ENCODE results near the gene EIF4E3. TPM values are rescaled to one million over a fixed set of nuclear protein-coding genes. Genes with fewer than 3 reads are reported as not detected.

The EIF4E3 gene
- total and polyA plus RNA-seq, 2 donors (not counting 1 experiment from before 2014, with no cell fraction given) = 1.00 to 5.0 TPM

- 93% methylated on average over 6 of the region's 8 CpGs for WGBS (ENCODE audit: insufficient coverage)
- H3K4me1 Mint-ChIP-seq = peaks cover 3% of the 10 kb centered on the region
- DNase-seq (no peak), ATAC-seq (ENCODE audit: low read depth) (no peak)
- Histone ChIP-seq H3K4me3 (ENCODE audit: control extremely low read depth in 1 of 5, extremely low read depth in 1 of 5, insufficient read depth in 1 of 5, low read depth in 2 of 5, low read length in 4 of 5) (no peak overlapping the region), H3K4me2 (replicated peaks; ENCODE audit: low read depth, low read length, poor library complexity, severe bottlenecking) (no peak overlapping the region), H3K27ac (ENCODE audit: low read length in 2 of 2) (no peak overlapping the region), H3K4me1 (ENCODE audit: control insufficient read depth in 2 of 2, insufficient read depth in 2 of 2, low read length in 2 of 2) (peaks cover 0 to 3% of the 10 kb centered on the region in 2 donors), H3K9ac (ENCODE audit: low read length) (no peak overlapping the region), H2AFZ (ENCODE audit: insufficient read depth, low read depth, low read length, poor library complexity, severe bottlenecking) (no peak overlapping the region), H3K27me3 (replicated peaks in 1 of 4; ENCODE audit: control extremely low read depth in 1 of 4, control insufficient read depth in 3 of 4, insufficient read depth in 4 of 4, low read length in 3 of 4) (no peaks in the 10 kb centered on the region), H3K9me3 (ENCODE audit: control extremely low read depth in 1 of 3, control insufficient read depth in 2 of 3, insufficient read depth in 1 of 3, low read length in 2 of 3) (no peaks in the 10 kb centered on the region), H3K36me3 (replicated peaks in 1 of 2; ENCODE audit: control extremely low read depth in 1 of 2, control insufficient read depth in 1 of 2, extremely low read depth in 1 of 2, insufficient read depth in 2 of 2, low read length in 1 of 2) (no peaks in the 10 kb centered on the region), H3K79me2 (ENCODE audit: control insufficient read depth, insufficient read depth, low read length) (no peaks in the 10 kb centered on the region), H4K20me1 (ENCODE audit: control insufficient read depth, insufficient read depth, low read length, poor library complexity, severe bottlenecking) (no peaks in the 10 kb centered on the region)
- H3K27ac Mint-ChIP-seq = no peak overlapping the region
- POLR2A ChIA-PET = no interaction called here
- TF ChIP-seq EZH2 (IDR thresholded peaks at IDR 0.05; ENCODE audit: borderline replicate concordance, insufficient read depth, low read depth, low read length, poor library complexity, severe bottlenecking) (no peak), CTCF (IDR thresholded peaks at IDR 0.05) (no peak)
- CTCF ChIA-PET = interaction anchor here (0.6 to 3.9 kb wide), 9 partner anchors 10 to 1596 kb away, joined by 3 to 18 read pairs (median 4); no protein-coding TSS in a partner anchor
- H3K27me3 Mint-ChIP-seq = no peaks in the 10 kb centered on the region
- H3K4me3 Mint-ChIP-seq = no peak overlapping the region
- H3K9me3 Mint-ChIP-seq (ENCODE audit: insufficient read depth) = no peaks in the 10 kb centered on the region
- intact Hi-C loops (cut with micrococcal nuclease) = no loop called here
These were observed 70.1 kb downstream of the EIF4E3 start for GRCh38 chr3:71655061-71655460.

- ATAC-seq (ENCODE audit: low read depth) (no peak), DNase-seq (no peak)
- WGBS (ENCODE audit: insufficient coverage) = 60% methylated on average over 1 of the region's 6 CpGs
- Histone ChIP-seq H4K20me1 (ENCODE audit: control insufficient read depth, insufficient read depth, low read length, poor library complexity, severe bottlenecking) (no peaks in the 10 kb centered on the region), H3K36me3 (replicated peaks in 1 of 2; ENCODE audit: control extremely low read depth in 1 of 2, control insufficient read depth in 1 of 2, extremely low read depth in 1 of 2, insufficient read depth in 2 of 2, low read length in 1 of 2) (no peaks in the 10 kb centered on the region), H3K4me2 (replicated peaks; ENCODE audit: low read depth, low read length, poor library complexity, severe bottlenecking) (no peak overlapping the region), H3K9me3 (ENCODE audit: control extremely low read depth in 1 of 3, control insufficient read depth in 2 of 3, insufficient read depth in 1 of 3, low read length in 2 of 3) (no peaks in the 10 kb centered on the region), H3K4me3 (ENCODE audit: control extremely low read depth in 1 of 5, extremely low read depth in 1 of 5, insufficient read depth in 1 of 5, low read depth in 2 of 5, low read length in 4 of 5) (no peak overlapping the region), H3K79me2 (ENCODE audit: control insufficient read depth, insufficient read depth, low read length) (no peaks in the 10 kb centered on the region), H3K27ac (ENCODE audit: low read length in 2 of 2) (no peak overlapping the region), H3K4me1 (ENCODE audit: control insufficient read depth in 2 of 2, insufficient read depth in 2 of 2, low read length in 2 of 2) (peaks cover 0 to 3% of the 10 kb centered on the region in 2 donors), H3K9ac (ENCODE audit: low read length) (no peak overlapping the region), H3K27me3 (replicated peaks in 1 of 4; ENCODE audit: control extremely low read depth in 1 of 4, control insufficient read depth in 3 of 4, insufficient read depth in 4 of 4, low read length in 3 of 4) (no peaks in the 10 kb centered on the region), H2AFZ (ENCODE audit: insufficient read depth, low read depth, low read length, poor library complexity, severe bottlenecking) (no peak overlapping the region)
- Mint-ChIP-seq H3K27ac (no peak overlapping the region), H3K9me3 (ENCODE audit: insufficient read depth) (no peaks in the 10 kb centered on the region), H3K4me3 (no peak overlapping the region), H3K4me1 (peaks cover 3% of the 10 kb centered on the region), H3K27me3 (peaks cover 3% of the 10 kb centered on the region)
- intact Hi-C loops (cut with micrococcal nuclease) = no loop called here
- POLR2A ChIA-PET = no interaction called here
- TF ChIP-seq CTCF (IDR thresholded peaks at IDR 0.05) (no peak), EZH2 (IDR thresholded peaks at IDR 0.05; ENCODE audit: borderline replicate concordance, insufficient read depth, low read depth, low read length, poor library complexity, severe bottlenecking) (no peak)
- CTCF ChIA-PET = interaction anchor here (0.6 to 4.4 kb wide), 11 partner anchors 92 to 1590 kb away, joined by 3 to 58 read pairs (median 6); no protein-coding TSS in a partner anchor
These were observed 71.8 kb downstream of the EIF4E3 start for GRCh38 chr3:71653414-71653807.

Data from B cell (primary cell).